HG03469 (cell line): ENCODE data around the gene RALA.
A peak's percentile ranks its signal among the peaks of the same experiment; 100 is the strongest.

Source experiments
- ATAC-seq: cut with Tn5 transposase; IDR thresholded peaks from one replicate; pipeline ENCODE4 v1.9.1; 2021; ENCODE audit warnings: mild to moderate bottlenecking, moderate library complexity, moderate number of reproducible peaks; ENCODE audit not compliant: unreplicated experiment

Gene RALA

DNA sequence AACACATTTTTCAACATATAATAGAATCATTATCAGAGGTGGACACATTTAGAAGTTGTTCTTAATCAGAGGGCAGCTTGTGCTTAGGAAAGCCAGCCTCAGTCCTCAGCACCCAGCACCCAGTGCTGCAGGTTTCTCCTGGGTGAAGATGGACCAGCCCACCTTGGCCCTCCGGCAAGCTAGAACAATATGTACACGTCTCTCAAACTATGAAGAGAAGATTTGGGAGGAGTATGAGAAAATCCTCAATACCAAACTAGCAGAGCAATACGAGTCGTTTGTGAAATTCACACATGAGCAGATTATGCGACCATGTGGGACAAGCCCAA is 13.5 kb upstream of the RALA start:
- no peak for ATAC-seq

DNA sequence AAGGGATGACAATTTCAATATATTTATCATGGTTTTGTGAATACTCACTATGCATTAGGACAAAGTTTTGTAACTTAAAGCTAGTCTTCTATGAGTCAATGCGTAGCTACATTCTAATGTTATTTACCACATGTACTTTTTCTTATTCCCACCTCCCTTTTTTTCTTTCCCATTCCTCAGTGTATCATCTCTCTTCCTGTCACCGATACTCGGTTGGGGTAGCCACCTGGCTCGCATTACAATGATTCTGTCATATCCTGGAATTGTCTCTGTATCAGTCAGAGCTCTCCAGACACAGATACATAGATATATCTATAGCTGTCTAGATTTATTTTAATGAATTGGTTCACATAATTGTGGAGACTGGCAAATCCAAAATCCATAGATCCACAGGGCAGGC is 9.8 kb upstream of the RALA start:
- ATAC-seq: no peak

- no peak for ATAC-seq
These were observed 9.1 kb upstream of the RALA start for GRCh38 chr7:39614299-39614698.

GRCh38 chr7:39615350-39615975 is 7.9 kb upstream of the RALA start:
- ATAC-seq: no peak

DNA sequence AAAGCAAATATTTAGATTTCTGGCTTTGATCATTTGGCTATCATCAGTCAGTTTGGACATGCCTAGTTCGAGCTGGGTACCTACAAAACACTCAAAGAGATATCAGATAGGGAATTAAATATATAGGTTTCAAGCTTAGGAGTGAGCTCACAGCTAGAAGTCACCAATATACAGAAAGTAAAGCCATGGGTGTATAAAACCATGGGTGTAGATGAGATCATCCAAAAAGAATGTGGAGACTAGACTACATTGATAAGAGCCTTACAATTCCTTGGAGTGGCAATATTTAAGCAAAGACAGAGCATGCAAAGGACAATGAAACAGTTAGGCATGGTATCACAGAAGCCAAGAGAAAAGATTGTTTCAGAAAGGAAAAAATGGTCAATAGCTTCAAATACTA is 7.2 kb upstream of the RALA start:
- ATAC-seq: no peak

- ATAC-seq: no peak
These were observed 6.4 kb upstream of the RALA start for GRCh38 chr7:39617005-39617404.

- no peak for ATAC-seq
These were observed 4.5 kb upstream of the RALA start for GRCh38 chr7:39618868-39619267.

DNA sequence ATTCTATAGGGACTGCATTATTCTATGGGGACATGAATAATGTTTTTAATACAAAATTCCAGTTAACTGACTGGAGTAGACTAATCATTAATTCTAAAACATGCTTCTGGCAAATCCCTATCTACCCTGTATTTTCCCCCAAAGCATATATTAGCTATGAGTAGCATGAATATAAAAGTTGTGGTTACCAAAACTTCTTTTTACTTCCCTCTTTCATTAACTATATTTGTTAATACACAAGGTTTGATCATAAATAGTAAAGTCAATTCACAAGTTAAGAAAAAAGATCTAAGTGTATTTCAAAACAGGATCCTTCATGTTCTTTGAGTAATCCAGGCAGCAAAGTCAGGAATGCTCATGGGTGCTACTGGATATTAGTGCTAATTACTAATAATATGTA is 2.9 kb upstream of the RALA start:
- ATAC-seq: no peak

- ATAC-seq: no peak
These were observed 2.1 kb upstream of the RALA start for GRCh38 chr7:39621261-39621660.

GRCh38 chr7:39621784-39622411 is 1.5 kb upstream of the RALA start:
- no peak for ATAC-seq

GRCh38 chr7:39622609-39623008 is 763 bp upstream of the RALA start:
- no peak for ATAC-seq

DNA sequence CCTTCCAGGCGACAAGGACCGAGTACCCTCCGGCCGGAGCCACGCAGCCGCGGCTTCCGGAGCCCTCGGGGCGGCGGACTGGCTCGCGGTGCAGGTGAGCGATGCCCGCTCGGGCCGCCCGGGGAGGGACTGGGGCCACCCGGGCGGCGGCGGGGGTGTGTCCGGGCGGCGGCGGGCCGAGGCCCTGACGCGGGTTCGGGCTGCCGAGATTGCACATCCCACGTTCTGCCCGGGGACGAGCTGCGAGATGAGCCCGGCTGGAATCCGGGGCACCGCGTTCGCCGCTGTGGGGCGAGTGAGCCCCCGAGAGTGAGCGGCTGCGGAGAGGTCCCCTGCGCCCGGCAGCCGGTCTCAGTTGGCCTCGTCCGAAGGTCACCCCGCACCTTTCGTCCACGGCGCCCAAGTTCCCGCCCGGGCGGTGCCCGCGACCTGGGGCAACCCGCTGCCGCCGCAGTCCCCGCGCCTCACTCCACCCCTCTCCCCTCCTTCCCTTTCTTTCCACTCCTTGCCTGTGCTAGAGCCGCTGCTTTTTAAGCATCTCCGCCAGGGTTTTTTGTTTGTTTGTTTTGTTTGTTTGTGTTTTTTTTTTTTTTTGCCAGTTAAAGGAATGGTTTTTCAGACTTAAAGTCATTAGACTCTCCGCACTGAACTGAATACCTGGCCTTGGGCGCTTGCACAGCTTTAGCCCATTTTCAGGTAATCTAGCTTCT is 515 bp downstream of the RALA start:
- peak; percentile 18 for ATAC-seq

DNA sequence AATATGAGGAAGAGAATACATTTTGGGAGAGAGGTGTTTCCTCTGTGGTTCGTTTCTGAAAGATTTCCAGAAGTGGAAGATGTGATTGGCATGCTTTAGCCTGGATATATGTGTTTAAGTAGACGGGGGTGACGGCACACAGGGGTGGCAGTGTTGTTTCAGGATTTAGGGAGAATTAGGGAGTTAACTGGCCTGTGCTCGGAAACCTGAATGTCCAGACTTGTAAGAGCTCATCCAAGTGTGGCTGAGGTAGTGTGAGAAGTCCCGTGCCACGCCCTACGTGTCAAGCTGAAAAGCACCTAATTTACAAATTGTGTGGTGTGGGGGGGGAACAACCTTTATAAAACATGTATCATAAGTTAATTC is 1.1 kb downstream of the RALA start:
- no peak for ATAC-seq

DNA sequence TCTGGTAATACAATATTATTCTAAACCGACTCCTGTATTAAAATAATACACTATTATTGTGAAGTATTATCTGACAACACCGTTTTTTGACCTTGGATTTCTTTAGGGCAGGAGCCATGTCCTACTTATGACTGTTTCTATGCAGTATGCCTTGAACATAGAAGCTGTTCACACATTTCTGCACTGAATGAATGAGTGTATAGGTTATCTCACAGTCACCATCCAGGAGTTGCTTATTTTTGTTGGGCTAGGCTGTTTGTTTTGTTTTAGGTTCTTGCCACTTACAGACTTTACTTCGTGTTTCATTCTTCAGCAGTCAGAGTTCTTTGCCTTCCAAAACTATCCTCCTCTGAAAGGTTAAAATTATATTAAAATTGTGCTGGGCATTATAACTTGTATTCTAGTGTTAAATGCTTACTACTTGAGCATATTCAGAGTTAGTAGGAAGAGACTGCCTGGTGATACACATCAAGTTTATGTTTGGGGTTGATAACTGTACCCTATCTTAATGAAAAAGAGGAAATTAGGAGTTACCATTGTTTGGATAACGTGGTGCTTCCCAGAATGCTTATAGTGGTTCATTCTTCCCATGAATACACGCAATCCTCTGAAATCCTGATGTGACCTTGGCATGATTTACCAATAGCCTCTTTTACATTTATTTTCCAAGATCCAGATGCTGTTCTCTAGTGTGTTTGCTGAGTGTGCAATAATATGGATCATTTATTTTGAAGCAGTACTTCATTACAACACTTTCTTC is 1.7 kb downstream of the RALA start:
- ATAC-seq: no peak

DNA sequence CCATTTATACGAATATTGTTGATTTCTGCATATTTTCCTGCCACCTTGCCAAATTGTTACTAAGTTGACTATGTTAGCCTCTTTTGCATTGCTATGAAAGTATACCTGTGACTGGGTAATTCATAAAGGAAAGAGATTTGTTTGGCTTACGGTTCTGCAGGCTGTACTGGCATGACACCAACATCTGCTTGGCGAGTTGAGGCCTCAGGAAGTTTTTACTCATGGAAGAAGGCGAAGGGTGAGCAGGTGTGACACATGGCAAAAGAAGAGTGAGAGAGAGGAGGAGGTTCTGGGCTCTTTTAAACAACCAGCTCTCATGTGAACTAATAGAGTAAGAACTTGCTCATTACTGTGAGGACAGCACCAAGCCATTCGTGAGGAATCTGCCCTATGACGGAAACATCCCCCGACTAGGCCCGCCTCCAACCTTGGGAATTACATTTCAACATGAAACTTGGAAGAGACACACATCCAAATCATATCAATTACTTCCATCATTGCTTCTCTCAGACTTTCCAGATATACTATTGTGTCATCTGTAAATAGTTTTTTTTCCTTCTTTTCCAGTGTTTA is 8.4 kb downstream of the RALA start:
- ATAC-seq: no peak

- no peak for ATAC-seq
These were observed 10.4 kb downstream of the RALA start for GRCh38 chr7:39633563-39634477.

DNA sequence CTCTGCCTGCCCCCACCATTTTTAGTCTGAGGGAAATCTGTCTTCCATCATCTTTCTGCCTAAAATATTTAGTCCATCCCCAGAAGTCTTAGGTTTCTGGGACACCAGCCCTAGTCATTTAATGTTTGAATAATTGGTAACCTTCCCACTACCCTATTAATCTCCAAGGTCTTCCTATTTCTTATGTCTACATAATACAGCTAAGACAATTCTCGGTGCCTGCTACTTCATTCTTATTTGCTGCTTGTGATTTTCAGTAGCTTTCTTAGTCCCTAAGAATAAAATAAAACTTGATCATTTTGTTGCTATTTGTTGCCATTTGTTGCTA is 11.1 kb downstream of the RALA start:
- ATAC-seq: no peak

DNA sequence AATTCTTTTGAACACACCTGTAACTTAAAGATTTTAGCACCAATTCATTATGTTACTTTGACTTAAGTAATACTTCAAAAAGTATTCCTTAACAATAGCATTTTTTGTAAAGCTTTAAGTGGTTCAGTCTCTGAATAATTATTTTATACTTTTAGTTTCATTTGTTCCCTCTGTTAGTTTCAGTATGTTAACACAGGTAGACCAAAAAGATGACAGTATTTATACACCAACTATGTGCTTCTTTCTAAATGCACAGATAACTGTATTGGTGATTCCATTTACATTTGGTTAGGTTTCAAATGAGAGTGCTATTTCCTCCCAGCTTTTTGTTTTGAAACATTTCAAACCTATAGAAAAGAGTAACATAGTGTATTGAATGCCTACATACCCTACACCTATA is 14.0 kb downstream of the RALA start:
- ATAC-seq: no peak

- ATAC-seq: no peak
These were observed 14.7 kb downstream of the RALA start for GRCh38 chr7:39637963-39638485.

GRCh38 chr7:39642896-39643295 is 19.5 kb downstream of the RALA start:
- no peak for ATAC-seq
